Lung (tissue), 12 donors: ENCODE measurements around the gene SLAMF9. TPM values are rescaled to one million over a fixed set of nuclear protein-coding genes. Genes with fewer than 3 reads are reported as not detected.

Experiments used
- ATAC-seq: fragments of 200-7000 bp; cut with Tn5 transposase; one replicate; pipeline ENCODE4 v1.9.1; 2020; ENCODE audit warnings: moderate number of reproducible peaks; ENCODE audit not compliant: insufficient read depth, low FRiP score
- DNase-seq, 3 donors: peaks; one replicate each; pipeline ENCODE4 v3.0.0-alpha.2; 2013 to 2017
- H3K27ac ChIP-seq, 2 donors: one replicate each; pipeline ENCODE4 v1.5.1; 2013; ENCODE audit warnings: mild to moderate bottlenecking in 2 of 2, moderate library complexity in 2 of 2, control low read depth in 1 of 2, inconsistent platforms in 1 of 2, low read depth in 1 of 2, low read length in 1 of 2
- H3K27me3 ChIP-seq, 3 donors: one replicate each; pipeline ENCODE4 v1.5.1; 2013; ENCODE audit warnings: low read length in 2 of 3; ENCODE audit not compliant: control insufficient read depth in 3 of 3, insufficient read depth in 3 of 3
- H3K36me3 ChIP-seq, 4 donors: one replicate each; pipeline ENCODE4 v1.5.1; 2013; ENCODE audit warnings: low read length in 4 of 4, mild to moderate bottlenecking in 1 of 4, moderate library complexity in 1 of 4; ENCODE audit not compliant: control insufficient read depth in 4 of 4, insufficient read depth in 4 of 4
- H3K4me1 ChIP-seq, 5 donors: one replicate each; pipeline ENCODE4 v1.5.1; 2013; ENCODE audit warnings: low read length in 5 of 5, mild to moderate bottlenecking in 2 of 5, moderate library complexity in 1 of 5; ENCODE audit not compliant: control insufficient read depth in 5 of 5, insufficient read depth in 5 of 5
- H3K4me3 ChIP-seq: one replicate; pipeline ENCODE4 v1.5.1; 2013; ENCODE audit warnings: mild to moderate bottlenecking, control low read depth, moderate library complexity
- H3K9ac ChIP-seq, 2 donors: one replicate each; pipeline ENCODE4 v1.5.1; 2013; ENCODE audit warnings: low read length in 2 of 2, control low read depth in 1 of 2; ENCODE audit not compliant: insufficient read depth in 1 of 2
- H3K9me3 ChIP-seq, 4 donors: one replicate each; pipeline ENCODE4 v1.5.1; 2013; ENCODE audit warnings: low read length in 3 of 4, mild to moderate bottlenecking in 1 of 4, moderate library complexity in 1 of 4; ENCODE audit not compliant: control insufficient read depth in 4 of 4, insufficient read depth in 3 of 4
- WGBS, 2 donors: extraction: QIAGEN DNeasy Blood & Tissue Kit; methylation state at CpG; one replicate each; pipeline ENCODE4 v1.1.7; 2013; 5-methylcytosine and 5-hydroxymethylcytosine counted together
- polyA plus RNA-seq, 2 donors: library from polyadenylated mRNA; stranded (reverse); fragments of 200-250 nt; gene quantifications; one replicate each; pipeline ENCODE4 v1.2.1, GENCODE V29; 2013
- total RNA-seq, 2 donors: library from RNA; depleted of rRNA in 1 of 2; stranded (reverse); fragments of >200 nt in 1 of 2; gene quantifications; one replicate each; pipeline ENCODE4 v1.2.1, GENCODE V29; 2014 to 2021
- TF ChIP-seq, protein P1 (sequence below): IDR thresholded peaks from 2 replicates; pipeline ENCODE4 v1.5.1; 2012; ENCODE audit warnings: mild to moderate bottlenecking; ENCODE audit errors: control extremely low read depth, extremely low read depth
- donor health status: control.
- donor health status: control.
- donor health status: Bipolar disorder and iron deficiency.
- donor health status: healthy.
- donor health status: DM: yes; HTN: yes; CAD: no.

Gene SLAMF9
- total and polyA plus RNA-seq, 4 donors = 0.37 to 0.74 (median 0.40) TPM

DNA sequence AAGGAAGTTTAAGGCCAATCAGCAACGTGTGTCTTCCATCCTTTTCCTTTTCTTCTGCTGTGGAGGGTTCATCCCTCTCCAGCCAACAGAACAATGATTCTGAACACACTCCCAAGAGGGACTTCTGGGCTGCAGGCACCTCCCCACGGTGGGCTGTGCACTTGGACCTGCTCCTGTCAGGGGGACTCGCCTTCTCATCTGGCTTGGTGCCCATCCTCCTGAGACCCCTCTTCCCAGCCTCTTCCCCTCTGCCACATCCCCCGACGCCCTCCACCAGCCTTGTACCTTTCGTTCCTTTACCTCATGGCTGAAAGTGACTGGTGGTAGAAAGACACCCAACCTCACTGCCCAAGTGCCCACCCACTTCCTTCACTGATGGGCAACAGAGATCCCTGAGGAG is 26.0 kb upstream of the SLAMF9 start:
- ATAC-seq (no peak), DNase-seq (no peak)
- Histone ChIP-seq H3K4me3 (no peak overlapping the region), H3K9ac (no peak overlapping the region), H3K36me3 (no peaks in the 10 kb centered on the region), H3K4me1 (peaks cover 0 to 12% (median 0%) of the 10 kb centered on the region in 5 donors), H3K9me3 (no peaks in the 10 kb centered on the region), H3K27me3 (peaks cover 0 to 6% (median 0%) of the 10 kb centered on the region in 3 donors), H3K27ac (no peak overlapping the region)
- TF ChIP-seq, protein P1, sequence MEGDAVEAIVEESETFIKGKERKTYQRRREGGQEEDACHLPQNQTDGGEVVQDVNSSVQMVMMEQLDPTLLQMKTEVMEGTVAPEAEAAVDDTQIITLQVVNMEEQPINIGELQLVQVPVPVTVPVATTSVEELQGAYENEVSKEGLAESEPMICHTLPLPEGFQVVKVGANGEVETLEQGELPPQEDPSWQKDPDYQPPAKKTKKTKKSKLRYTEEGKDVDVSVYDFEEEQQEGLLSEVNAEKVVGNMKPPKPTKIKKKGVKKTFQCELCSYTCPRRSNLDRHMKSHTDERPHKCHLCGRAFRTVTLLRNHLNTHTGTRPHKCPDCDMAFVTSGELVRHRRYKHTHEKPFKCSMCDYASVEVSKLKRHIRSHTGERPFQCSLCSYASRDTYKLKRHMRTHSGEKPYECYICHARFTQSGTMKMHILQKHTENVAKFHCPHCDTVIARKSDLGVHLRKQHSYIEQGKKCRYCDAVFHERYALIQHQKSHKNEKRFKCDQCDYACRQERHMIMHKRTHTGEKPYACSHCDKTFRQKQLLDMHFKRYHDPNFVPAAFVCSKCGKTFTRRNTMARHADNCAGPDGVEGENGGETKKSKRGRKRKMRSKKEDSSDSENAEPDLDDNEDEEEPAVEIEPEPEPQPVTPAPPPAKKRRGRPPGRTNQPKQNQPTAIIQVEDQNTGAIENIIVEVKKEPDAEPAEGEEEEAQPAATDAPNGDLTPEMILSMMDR = no peak
- 74 to 77% methylated on average over 6 of the region's 6 CpGs for WGBS, 2 donors

DNA sequence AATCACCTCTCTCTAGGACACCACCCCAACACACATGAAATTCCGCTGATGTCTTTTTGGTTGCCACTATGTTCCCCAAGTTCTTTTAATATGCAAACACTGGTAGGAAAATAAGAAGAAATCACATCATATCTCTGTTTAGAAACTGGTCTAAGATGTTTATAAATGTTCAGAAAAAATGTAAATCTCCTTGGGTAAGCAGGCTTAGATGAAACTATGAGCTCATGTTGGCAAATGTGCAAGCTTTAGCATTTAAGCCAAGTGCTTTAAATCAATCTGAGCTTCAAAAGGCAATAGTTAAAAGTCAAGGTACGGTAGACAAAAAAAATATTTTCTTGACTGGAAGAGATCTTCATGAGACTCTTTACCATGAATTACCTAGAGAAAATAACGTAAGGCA is 25.2 kb upstream of the SLAMF9 start:
- Histone ChIP-seq H3K9me3 (no peaks in the 10 kb centered on the region), H3K9ac (no peak overlapping the region), H3K27ac (no peak overlapping the region), H3K27me3 (peaks cover 0 to 5% (median 0%) of the 10 kb centered on the region in 3 donors), H3K36me3 (no peaks in the 10 kb centered on the region), H3K4me3 (no peak overlapping the region), H3K4me1 (peaks cover 0 to 12% (median 0%) of the 10 kb centered on the region in 5 donors)
- ATAC-seq (no peak), DNase-seq (peak in 2 of 3 donors; percentile 82 to 86)
- TF ChIP-seq, protein P1 = no peak
- 69 to 76% methylated on average over 3 of the region's 3 CpGs for WGBS, 2 donors

GRCh38 chr1:159978107-159978398 is 24.0 kb upstream of the SLAMF9 start:
- TF ChIP-seq, protein P1 = no peak
- no peaks in the 10 kb centered on the region for H3K9me3 ChIP-seq
- H3K27ac ChIP-seq = no peak overlapping the region
- H3K4me3 ChIP-seq = no peak overlapping the region
- H3K9ac ChIP-seq = no peak overlapping the region
- no peaks in the 10 kb centered on the region for H3K36me3 ChIP-seq
- WGBS, 2 donors = 92 to 98% methylated on average over 2 of the region's 2 CpGs
- peaks cover 0 to 12% (median 0%) of the 10 kb centered on the region in 5 donors for H3K4me1 ChIP-seq
- H3K27me3 ChIP-seq = peaks cover 0 to 5% (median 0%) of the 10 kb centered on the region in 3 donors
- DNase-seq (no peak), ATAC-seq (no peak)

- DNase-seq (no peak), ATAC-seq (no peak)
- peaks cover 0 to 12% (median 0%) of the 10 kb centered on the region in 5 donors for H3K4me1 ChIP-seq
- H3K4me3 ChIP-seq = no peak overlapping the region
- TF ChIP-seq, protein P1 = no peak
- peaks cover 0 to 5% (median 0%) of the 10 kb centered on the region in 3 donors for H3K27me3 ChIP-seq
- 90 to 92% methylated on average over 6 of the region's 6 CpGs for WGBS, 2 donors
- no peak overlapping the region for H3K27ac ChIP-seq
- H3K36me3 ChIP-seq = no peaks in the 10 kb centered on the region
- H3K9me3 ChIP-seq = no peaks in the 10 kb centered on the region
- H3K9ac ChIP-seq = no peak overlapping the region
These were observed 23.5 kb upstream of the SLAMF9 start for GRCh38 chr1:159977364-159978106.
